Stimulated activated CD4-positive, alpha-beta T cell treated with anti-CD3 and anti-CD28 coated beads, Interleukin-12 subunit alpha, Interleukin-12 subunit beta, amount 100 ng/mL, for 24 hours (primary cell): ENCODE data around the gene TEX12.

Source experiments
- DNase-seq, 2 experiments: peaks; one replicate each; pipeline ENCODE4 v3.0.0-alpha.2; 2020; ENCODE audit warnings: low read depth in 2 of 2

TEX12 gene

DNA sequence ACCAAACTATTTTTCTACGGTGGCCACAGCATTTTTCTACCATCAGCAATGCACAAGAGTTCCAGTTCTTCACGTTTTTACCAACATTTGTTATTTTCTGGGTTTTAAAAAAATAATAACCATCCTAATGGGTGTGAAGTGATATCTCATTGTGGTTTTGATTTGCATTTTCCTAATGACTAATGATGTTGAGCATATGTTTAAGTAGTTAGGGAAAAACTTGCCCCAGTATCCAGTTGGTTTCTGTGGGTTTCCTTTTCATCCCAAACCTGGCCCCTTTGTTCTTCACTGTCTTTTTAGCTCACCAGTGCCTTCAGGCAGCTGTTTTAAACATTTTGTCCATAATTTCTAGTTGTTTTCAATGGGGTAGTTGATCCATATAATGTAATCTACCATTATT is 44.4 kb downstream of the TEX12 start:
- DNase-seq, result no peak

DNA sequence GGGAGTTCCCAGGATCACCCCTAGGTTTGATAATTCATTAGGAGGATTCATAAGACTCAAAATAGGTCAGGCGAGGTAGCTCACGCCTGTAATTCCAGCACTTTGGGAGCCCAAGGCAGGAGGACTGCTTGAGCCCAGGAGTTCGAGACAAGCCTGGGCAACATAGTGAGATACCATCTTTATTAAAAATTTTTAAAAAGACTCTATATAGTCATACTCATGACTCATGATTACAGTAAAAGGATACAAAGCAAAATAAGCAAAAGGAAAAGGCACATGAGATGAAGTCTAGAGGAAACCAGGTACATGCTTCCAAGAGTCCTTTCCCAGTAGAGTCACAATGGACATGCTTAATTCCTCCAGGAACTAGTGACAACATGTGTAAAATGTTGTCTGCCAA is 45.1 kb downstream of the TEX12 start:
- no peak for DNase-seq

DNA sequence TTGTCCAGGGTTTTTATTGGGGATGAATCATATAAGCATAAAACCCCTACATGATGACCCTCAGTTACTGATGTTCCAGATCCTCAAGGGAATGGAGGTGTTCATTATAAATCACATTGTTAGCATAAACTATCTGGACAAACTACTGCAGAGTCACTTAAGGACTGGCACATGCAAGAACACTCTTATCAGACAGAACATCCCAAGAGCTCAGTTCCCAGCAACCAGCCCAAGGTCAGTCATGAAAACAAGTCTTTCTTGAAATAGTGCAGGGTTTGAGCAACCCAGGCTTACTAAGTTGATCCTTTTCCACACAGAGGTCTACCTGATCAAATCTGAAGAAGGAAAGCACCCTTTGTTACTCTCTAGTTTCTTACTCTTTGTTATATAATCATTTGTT is 45.5 kb downstream of the TEX12 start:
- DNase-seq, result no peak

DNA sequence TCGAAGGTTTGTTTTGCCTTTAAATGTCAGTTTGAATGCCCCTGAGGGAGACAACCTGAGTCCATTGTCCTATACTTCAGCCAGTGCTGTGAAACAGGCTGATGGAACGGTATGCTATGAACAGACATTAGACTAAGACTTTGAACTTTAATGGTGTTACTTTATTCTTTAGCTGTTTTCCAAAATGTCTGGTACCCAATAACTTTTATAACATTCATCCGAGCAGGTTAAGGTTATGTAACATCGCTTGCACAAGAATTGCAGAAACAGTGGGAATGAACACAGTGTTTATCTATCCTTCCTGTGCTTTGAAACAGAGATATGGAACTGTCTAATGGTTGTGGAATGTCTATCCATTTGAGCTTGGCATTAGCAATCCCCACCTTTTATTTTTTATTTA is 46.6 kb downstream of the TEX12 start:
- no peak for DNase-seq

DNA sequence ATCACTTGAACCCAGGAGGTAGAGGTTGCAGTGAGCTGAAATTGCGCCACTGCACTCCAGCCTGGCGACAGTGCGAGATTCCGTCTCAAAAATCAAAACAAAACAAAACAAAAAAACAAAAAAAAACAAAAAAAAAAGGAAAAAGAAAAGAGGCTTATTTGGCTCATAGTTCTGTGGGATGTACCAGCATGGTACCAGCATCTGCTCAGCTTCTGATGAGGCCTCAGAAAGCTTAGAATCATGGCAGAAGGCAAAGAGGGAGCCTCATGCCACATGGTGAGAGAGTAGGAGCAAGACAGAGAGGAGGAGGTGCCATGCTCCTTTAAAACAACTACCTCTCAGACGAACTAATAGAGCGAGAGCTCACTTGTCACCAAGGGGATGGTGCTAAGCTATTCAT is 48.4 kb downstream of the TEX12 start:
- no peak for DNase-seq

DNA sequence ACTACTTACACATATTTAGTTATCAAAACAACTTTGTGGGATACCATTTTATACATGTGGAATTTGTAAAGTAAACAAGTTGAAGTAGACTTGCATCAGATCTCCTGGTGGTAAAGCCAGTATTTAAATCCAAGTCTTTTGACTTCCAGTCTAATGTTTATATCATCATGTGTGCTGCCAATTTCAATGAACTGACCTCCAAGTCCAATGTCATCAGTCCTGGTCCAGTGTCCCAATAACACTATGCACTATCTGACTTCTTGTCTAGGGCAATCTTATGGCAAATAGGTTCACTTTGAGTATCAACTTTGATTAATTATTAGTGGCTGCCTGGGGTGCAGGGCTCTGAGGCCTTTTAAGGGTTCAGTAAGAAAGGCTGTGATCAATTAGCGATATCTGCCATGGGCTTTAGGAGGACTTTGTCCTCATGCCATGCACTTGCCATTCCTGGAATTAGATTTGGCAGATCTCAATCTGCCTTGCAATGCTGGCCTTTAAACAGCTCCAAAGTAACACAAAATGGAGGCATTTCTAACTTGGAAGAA is 49.5 kb downstream of the TEX12 start:
- no peak for DNase-seq

DNA sequence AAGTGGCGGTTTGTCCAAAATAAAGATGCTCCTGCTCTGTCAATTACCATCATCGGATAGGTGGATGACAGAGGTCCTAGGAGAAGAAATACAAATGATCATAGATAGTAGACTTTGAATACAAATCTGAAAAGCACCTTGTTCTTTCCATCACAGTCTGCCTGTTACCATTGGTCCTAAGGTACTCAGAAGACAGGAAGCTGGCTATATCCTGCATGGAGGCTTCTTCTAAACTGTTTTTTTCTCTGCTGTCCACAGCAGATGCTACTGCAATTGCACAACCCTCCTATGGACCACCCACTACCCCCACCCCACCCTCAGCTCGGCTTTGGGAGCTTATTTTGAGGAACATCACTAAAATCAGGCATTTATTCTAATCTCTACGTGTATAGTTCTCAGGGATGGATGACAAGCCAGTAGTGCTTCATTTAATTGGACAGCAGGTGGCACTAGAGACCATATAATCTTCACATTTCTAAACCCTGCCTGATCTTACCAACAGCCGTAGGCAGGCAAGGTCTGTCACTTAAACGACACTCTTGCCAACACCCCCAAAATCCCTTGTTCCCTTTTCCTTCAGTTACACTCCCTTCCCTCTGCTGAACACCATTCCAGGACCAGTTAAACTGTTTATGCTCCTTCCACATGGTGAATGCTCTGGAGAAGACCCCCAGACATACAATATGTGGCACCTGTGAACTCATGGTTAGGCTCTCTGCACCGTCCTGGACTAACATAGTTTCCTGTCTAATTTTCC is 52.5 kb downstream of the TEX12 start:
- no peak for DNase-seq

DNA sequence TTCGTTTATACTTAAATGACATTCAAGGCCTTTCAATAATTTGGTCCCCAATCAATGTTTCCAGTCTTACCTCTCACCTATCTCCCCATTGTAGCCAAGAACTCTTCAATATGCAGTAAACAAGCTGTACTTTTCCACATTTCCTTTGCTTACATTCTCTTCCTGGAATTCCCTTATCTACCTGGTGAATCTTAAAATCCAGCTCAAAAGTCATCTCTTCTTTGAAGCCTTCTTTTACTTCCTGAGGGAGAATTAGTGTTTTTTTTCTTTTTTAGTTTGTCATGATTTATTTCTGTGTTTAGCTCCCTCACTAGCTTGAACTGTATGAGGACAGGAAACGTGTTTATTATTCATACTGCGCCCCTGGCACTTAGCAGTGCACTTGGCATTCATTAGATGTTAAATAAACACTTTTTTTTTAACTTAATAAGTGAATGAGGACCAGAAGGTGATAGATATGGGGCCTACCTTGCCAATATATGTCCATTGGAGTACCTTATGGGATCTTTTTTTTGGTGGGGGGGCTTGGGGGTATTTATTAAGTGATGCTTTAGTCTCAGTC is 54.2 kb downstream of the TEX12 start:
- no peak for DNase-seq
